ENCODE results near the gene PTBP3.

PTBP3 gene

GRCh38 chr9:112326194-112326593 lies 7.2 kb downstream of the PTBP3 start:
- DNase-seq (ENCODE audit: low read depth): no peak
- no peak overlapping the region for H3K4me3 ChIP-seq (ENCODE audit: control insufficient read depth, low read depth, low read length)
- no peak for TF ChIP-seq CTCF (IDR thresholded peaks at IDR 0.05; ENCODE audit: control insufficient read depth, insufficient read depth, low read depth, low read length, missing control alignments)

- no peak for TF ChIP-seq CTCF (IDR thresholded peaks at IDR 0.05; ENCODE audit: control insufficient read depth, insufficient read depth, low read depth, low read length, missing control alignments)
- no peak overlapping the region for H3K4me3 ChIP-seq (ENCODE audit: control insufficient read depth, low read depth, low read length)
- no peak for DNase-seq (ENCODE audit: low read depth)
These were observed 7.8 kb downstream of the PTBP3 start for GRCh38 chr9:112325600-112325999.

GRCh38 chr9:112325127-112325526 lies 8.3 kb downstream of the PTBP3 start:
- no peak for TF ChIP-seq CTCF (IDR thresholded peaks at IDR 0.05; ENCODE audit: control insufficient read depth, insufficient read depth, low read depth, low read length, missing control alignments)
- DNase-seq (ENCODE audit: low read depth): no peak

GRCh38 chr9:112323378-112323854 lies 10.0 kb downstream of the PTBP3 start:
- no peak overlapping the region for H3K4me3 ChIP-seq (ENCODE audit: control insufficient read depth, low read depth, low read length)
- no peak for TF ChIP-seq CTCF (IDR thresholded peaks at IDR 0.05; ENCODE audit: control insufficient read depth, insufficient read depth, low read depth, low read length, missing control alignments)
- DNase-seq (ENCODE audit: low read depth): no peak

More at GRCh38 chr9:112325127-112325526, 8.3 kb downstream of the PTBP3 start:
- H3K4me3 ChIP-seq (ENCODE audit: control insufficient read depth, low read depth, low read length): no peak overlapping the region

DNA sequence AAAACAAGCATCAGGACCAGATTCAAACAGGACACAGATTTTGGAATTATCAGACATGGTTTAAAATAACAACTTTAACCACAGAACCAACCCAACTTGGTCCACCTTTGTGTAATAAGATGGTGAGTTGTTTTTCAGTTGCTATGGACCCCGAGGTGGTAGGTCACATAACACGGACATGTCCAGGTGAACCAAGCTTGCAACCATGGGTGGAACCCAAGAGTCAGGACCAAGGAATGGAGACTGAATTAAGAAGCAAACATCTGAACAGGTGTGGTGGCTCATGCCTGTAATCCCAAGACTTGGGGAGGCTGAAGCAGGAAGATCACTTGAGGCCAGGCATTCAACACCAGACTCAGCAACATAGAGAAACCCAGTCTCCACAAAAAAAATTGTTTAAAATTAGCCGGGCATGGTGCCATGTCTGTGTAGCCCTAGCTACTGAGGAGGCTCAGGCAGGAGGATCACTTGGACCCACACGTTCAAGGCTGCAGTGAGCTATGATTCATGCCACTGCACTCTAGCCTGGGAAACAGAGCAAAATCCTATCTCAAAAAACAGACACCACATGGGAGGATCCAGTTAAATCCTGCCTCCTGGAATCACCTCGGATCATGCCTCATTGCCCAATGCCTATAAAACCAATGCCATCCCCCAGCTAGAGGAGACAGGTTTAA lies 10.6 kb downstream of the PTBP3 start:
- no peak for TF ChIP-seq CTCF (IDR thresholded peaks at IDR 0.05; ENCODE audit: control insufficient read depth, insufficient read depth, low read depth, low read length, missing control alignments)
- H3K4me3 ChIP-seq (ENCODE audit: control insufficient read depth, low read depth, low read length): no peak overlapping the region
- DNase-seq (ENCODE audit: low read depth): no peak

GRCh38 chr9:112316258-112316943 lies 17.0 kb downstream of the PTBP3 start:
- TF ChIP-seq CTCF (IDR thresholded peaks at IDR 0.05; ENCODE audit: control insufficient read depth, insufficient read depth, low read depth, low read length, missing control alignments): no peak

More at GRCh38 chr9:112316258-112316943, 17.0 kb downstream of the PTBP3 start:
- no peak overlapping the region for H3K4me3 ChIP-seq (ENCODE audit: control insufficient read depth, low read depth, low read length)
- no peak for DNase-seq (ENCODE audit: low read depth)
